ENCODE measurements around the gene SHISA7. TPM values are rescaled to one million over a fixed set of nuclear protein-coding genes. Genes with fewer than 3 reads are reported as not detected.

SHISA7 gene
- polyA plus RNA-seq, 3 donors, result 0.01 TPM; not detected in 2

- no peaks in the 10 kb centered on the region for H3K27me3 ChIP-seq (ENCODE audit: control insufficient read depth in 2 of 2, insufficient read depth in 2 of 2, low read length in 2 of 2)
- Mint-ChIP-seq H3K27me3 (ENCODE audit: low read depth in 3 of 3) (peaks cover 2 to 32% (median 10%) of the 10 kb centered on the region in 3 donors), H3K4me1 (peaks cover 22% of the 10 kb centered on the region), H3K27ac (peak overlapping the region in 2 of 7 donors; percentile 25 to 54), H3K9me3 (peaks cover 0 to 2% (median 0%) of the 10 kb centered on the region in 7 donors), H3K36me3 (peaks cover 19 to 24% of the 10 kb centered on the region in 2 donors), H3K4me3 (peak overlapping the region; percentile 61 to 71)
- peak overlapping the region; percentile 53 for H3K9ac ChIP-seq (ENCODE audit: insufficient read depth, low read length, poor library complexity, severe bottlenecking)
- no peak for TF ChIP-seq CTCF (IDR thresholded peaks at IDR 0.05)
- WGBS (ENCODE audit: insufficient coverage), result 84% methylated on average over 46 of the region's 46 CpGs
- peaks cover 16 to 25% of the 10 kb centered on the region in 2 donors for H3K36me3 ChIP-seq (replicated peaks in 1 of 2; ENCODE audit: control insufficient read depth in 1 of 2, insufficient read depth in 2 of 2, low read length in 2 of 2)
- peak overlapping the region in 1 of 3 experiments; percentile 69 for H3K4me3 ChIP-seq (replicated peaks in 1 of 3; ENCODE audit: low read depth in 2 of 3, low read length in 3 of 3)
- peaks cover 3% of the 10 kb centered on the region for H3K79me2 ChIP-seq (ENCODE audit: insufficient read depth, low read length)
- H3K9me3 ChIP-seq (replicated peaks in 1 of 2; ENCODE audit: control insufficient read depth in 1 of 2, insufficient read depth in 1 of 2, low read length in 2 of 2), result no peaks in the 10 kb centered on the region
- no peak for DNase-seq
- H4K20me1 ChIP-seq (ENCODE audit: insufficient read depth, low read length), result peaks cover 34% of the 10 kb centered on the region
- H3K27ac ChIP-seq (ENCODE audit: low read depth in 1 of 2, low read length in 2 of 2), result no peak overlapping the region
- peaks cover 12 to 17% of the 10 kb centered on the region in 2 donors for H3K4me1 ChIP-seq (ENCODE audit: control insufficient read depth in 1 of 2, insufficient read depth in 2 of 2, low read length in 2 of 2)
- no peak overlapping the region for H2AFZ ChIP-seq (ENCODE audit: insufficient read depth, low read depth, low read length, poor library complexity, severe bottlenecking)
- peak overlapping the region; percentile 82 for H3K4me2 ChIP-seq (replicated peaks; ENCODE audit: extremely low read depth, low read length, poor library complexity, severe bottlenecking)
- intact Hi-C loops (cut with micrococcal nuclease), result no loop called here
Observed at GRCh38 chr19:55483706-55484592, 40.8 kb upstream of the SHISA7 start.

- H3K9me3 ChIP-seq (replicated peaks in 1 of 2; ENCODE audit: control insufficient read depth in 1 of 2, insufficient read depth in 1 of 2, low read length in 2 of 2), result no peaks in the 10 kb centered on the region
- Mint-ChIP-seq H3K4me3 (no peak overlapping the region), H3K9me3 (peaks cover 0 to 2% (median 0%) of the 10 kb centered on the region in 7 donors), H3K36me3 (peaks cover 19 to 24% of the 10 kb centered on the region in 2 donors), H3K4me1 (peaks cover 27% of the 10 kb centered on the region), H3K27ac (no peak overlapping the region), H3K27me3 (ENCODE audit: low read depth in 3 of 3) (peaks cover 2 to 28% (median 10%) of the 10 kb centered on the region in 3 donors)
- intact Hi-C loops (cut with micrococcal nuclease), result no loop called here
- no peak for DNase-seq
- H3K27ac ChIP-seq (ENCODE audit: low read depth in 1 of 2, low read length in 2 of 2), result no peak overlapping the region
- peaks cover 11% of the 10 kb centered on the region for H3K79me2 ChIP-seq (ENCODE audit: insufficient read depth, low read length)
- H3K9ac ChIP-seq (ENCODE audit: insufficient read depth, low read length, poor library complexity, severe bottlenecking), result no peak overlapping the region
- H3K4me3 ChIP-seq (replicated peaks in 1 of 3; ENCODE audit: low read depth in 2 of 3, low read length in 3 of 3), result no peak overlapping the region
- H3K4me1 ChIP-seq (ENCODE audit: control insufficient read depth in 1 of 2, insufficient read depth in 2 of 2, low read length in 2 of 2), result peaks cover 12 to 19% of the 10 kb centered on the region in 2 donors
- peaks cover 41% of the 10 kb centered on the region for H4K20me1 ChIP-seq (ENCODE audit: insufficient read depth, low read length)
- no peak overlapping the region for H2AFZ ChIP-seq (ENCODE audit: insufficient read depth, low read depth, low read length, poor library complexity, severe bottlenecking)
- peaks cover 16 to 25% of the 10 kb centered on the region in 2 donors for H3K36me3 ChIP-seq (replicated peaks in 1 of 2; ENCODE audit: control insufficient read depth in 1 of 2, insufficient read depth in 2 of 2, low read length in 2 of 2)
- TF ChIP-seq CTCF (IDR thresholded peaks at IDR 0.05), result no peak
- WGBS (ENCODE audit: insufficient coverage), result 97% methylated on average over 47 of the region's 47 CpGs
- no peak overlapping the region for H3K4me2 ChIP-seq (replicated peaks; ENCODE audit: extremely low read depth, low read length, poor library complexity, severe bottlenecking)
- no peaks in the 10 kb centered on the region for H3K27me3 ChIP-seq (ENCODE audit: control insufficient read depth in 2 of 2, insufficient read depth in 2 of 2, low read length in 2 of 2)
Observed at GRCh38 chr19:55482967-55483705, 40.0 kb upstream of the SHISA7 start.

All from CD14-positive monocyte (primary cell).